Nephron (organoid): ENCODE data around the gene AK1.
A peak's percentile ranks its signal among the peaks of the same experiment; 100 is the strongest.

ENCODE experiments used
- H3K27ac Mint-ChIP-seq, 3 experiments: 2 replicates each; pipeline ENCODE4 v1.8.0; 2020; ENCODE audit warnings: mixed read lengths in 3 of 3, mild to moderate bottlenecking in 2 of 3, moderate library complexity in 1 of 3
- H3K27me3 Mint-ChIP-seq: 2 replicates; pipeline ENCODE4 v1.8.0; 2021; ENCODE audit warnings: low read depth, mild to moderate bottlenecking, moderate library complexity, mixed read lengths
- H3K36me3 Mint-ChIP-seq: 2 replicates; pipeline ENCODE4 v1.8.0; 2020; ENCODE audit warnings: low read depth, mixed read lengths
- H3K4me1 Mint-ChIP-seq: 2 replicates; pipeline ENCODE4 v1.8.0; 2020; ENCODE audit warnings: mixed read lengths
- H3K4me3 Mint-ChIP-seq, 3 experiments: 2 replicates each; pipeline ENCODE4 v1.8.0; 2020; ENCODE audit warnings: mild to moderate bottlenecking in 3 of 3, mixed read lengths in 3 of 3, moderate library complexity in 2 of 3
- H3K9me3 Mint-ChIP-seq: 2 replicates; pipeline ENCODE4 v1.8.0; 2020; ENCODE audit warnings: mixed read lengths
- TF ChIP-seq, protein P1 (sequence below), 3 experiments: fragments of 200-600 bp; sonication (generic); IDR thresholded peaks; one replicate each; pipeline ENCODE4 v1.5.0; 2021; ENCODE audit warnings: antibody characterized with exemption in 3 of 3; ENCODE audit not compliant: unreplicated experiment in 3 of 3

Gene AK1

DNA sequence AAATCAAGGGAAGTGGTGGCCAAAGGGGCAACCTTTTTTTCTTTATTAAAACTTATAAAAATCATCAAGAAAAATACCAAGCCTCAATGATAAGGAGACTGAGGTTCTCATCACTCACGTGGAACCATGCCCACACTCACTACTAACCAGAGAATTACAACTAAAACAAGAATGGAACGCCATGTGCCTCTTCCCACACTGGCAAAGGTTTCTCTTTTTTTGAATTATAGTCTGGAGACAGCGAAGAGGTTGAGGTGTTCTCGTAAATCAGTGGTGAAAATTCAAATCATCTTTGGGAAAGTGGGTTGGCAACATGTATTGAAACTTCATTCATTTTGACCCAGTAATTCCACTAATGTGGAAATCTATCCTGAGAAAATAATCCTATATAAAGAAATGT lies 55.4 kb downstream of the AK1 start:
- TF ChIP-seq, protein P1, sequence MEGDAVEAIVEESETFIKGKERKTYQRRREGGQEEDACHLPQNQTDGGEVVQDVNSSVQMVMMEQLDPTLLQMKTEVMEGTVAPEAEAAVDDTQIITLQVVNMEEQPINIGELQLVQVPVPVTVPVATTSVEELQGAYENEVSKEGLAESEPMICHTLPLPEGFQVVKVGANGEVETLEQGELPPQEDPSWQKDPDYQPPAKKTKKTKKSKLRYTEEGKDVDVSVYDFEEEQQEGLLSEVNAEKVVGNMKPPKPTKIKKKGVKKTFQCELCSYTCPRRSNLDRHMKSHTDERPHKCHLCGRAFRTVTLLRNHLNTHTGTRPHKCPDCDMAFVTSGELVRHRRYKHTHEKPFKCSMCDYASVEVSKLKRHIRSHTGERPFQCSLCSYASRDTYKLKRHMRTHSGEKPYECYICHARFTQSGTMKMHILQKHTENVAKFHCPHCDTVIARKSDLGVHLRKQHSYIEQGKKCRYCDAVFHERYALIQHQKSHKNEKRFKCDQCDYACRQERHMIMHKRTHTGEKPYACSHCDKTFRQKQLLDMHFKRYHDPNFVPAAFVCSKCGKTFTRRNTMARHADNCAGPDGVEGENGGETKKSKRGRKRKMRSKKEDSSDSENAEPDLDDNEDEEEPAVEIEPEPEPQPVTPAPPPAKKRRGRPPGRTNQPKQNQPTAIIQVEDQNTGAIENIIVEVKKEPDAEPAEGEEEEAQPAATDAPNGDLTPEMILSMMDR (IDR thresholded peaks at IDR 0.05; ENCODE audit: unreplicated experiment in 3 of 3): no peak
- Mint-ChIP-seq H3K4me3 (no peak overlapping the region), H3K4me1 (peaks cover 34% of the 10 kb centered on the region), H3K27me3 (peaks cover 3% of the 10 kb centered on the region), H3K27ac (no peak overlapping the region), H3K36me3 (peaks cover 4% of the 10 kb centered on the region), H3K9me3 (no peaks in the 10 kb centered on the region)

DNA sequence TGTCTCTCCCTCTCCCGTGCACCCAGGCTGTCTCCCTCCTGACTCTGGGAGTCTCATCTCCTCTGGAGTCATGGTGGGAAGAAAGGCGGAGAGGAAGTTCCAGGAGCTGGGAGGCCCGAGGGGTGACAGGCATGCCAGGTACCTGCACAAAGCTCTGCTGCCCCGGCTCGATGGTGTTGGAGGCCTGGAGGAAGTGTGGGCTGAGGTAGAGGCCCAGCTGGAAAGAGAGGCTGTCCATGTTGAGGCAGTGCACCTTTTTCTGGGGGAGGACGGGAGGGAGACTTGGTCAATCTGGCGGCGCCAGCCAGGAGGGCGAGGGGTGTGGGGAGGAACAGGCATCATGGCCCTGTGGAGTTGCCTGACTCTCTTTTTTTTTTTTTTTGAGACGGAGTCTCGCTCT lies 58.9 kb downstream of the AK1 start:
- Mint-ChIP-seq H3K36me3 (peaks cover 4% of the 10 kb centered on the region), H3K4me3 (no peak overlapping the region), H3K9me3 (no peaks in the 10 kb centered on the region), H3K27me3 (no peaks in the 10 kb centered on the region), H3K27ac (peak overlapping the region in 1 of 3 experiments; percentile 92), H3K4me1 (peaks cover 23% of the 10 kb centered on the region)
- TF ChIP-seq, protein P1 (IDR thresholded peaks at IDR 0.05; ENCODE audit: unreplicated experiment in 3 of 3): no peak

DNA sequence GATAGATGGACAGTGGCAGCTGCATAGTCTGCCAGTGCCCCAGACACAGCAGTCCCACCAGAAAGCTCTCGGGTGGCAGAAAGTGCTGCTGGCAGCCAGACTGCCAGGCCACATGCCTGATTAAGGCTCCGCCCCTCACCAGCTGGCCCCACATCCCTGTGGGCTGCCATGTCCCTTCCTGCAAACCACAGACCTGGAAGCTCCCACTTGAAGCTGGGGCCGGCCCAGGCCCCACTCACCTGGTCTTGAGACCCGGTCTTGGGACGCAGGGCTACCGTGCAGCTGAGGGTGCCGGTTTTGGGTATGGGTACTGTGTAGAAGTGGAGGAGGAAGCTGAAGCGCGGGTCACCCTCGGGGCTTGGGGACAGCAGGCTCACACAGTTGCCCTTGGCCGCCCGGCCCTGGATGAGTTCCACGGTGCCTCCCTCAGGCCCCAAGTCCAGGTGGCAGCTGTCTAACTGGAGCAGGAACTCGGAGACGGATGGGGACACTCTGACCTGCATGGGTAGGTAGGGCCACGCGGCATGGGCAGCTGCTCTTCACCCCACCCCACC lies 59.5 kb downstream of the AK1 start:
- Mint-ChIP-seq H3K27me3 (no peaks in the 10 kb centered on the region), H3K36me3 (peaks cover 4% of the 10 kb centered on the region), H3K9me3 (no peaks in the 10 kb centered on the region), H3K4me1 (peaks cover 23% of the 10 kb centered on the region), H3K27ac (peak overlapping the region; percentile 76 to 92 (median 79)), H3K4me3 (no peak overlapping the region)
- TF ChIP-seq, protein P1 (IDR thresholded peaks at IDR 0.05; ENCODE audit: unreplicated experiment in 3 of 3): no peak

DNA sequence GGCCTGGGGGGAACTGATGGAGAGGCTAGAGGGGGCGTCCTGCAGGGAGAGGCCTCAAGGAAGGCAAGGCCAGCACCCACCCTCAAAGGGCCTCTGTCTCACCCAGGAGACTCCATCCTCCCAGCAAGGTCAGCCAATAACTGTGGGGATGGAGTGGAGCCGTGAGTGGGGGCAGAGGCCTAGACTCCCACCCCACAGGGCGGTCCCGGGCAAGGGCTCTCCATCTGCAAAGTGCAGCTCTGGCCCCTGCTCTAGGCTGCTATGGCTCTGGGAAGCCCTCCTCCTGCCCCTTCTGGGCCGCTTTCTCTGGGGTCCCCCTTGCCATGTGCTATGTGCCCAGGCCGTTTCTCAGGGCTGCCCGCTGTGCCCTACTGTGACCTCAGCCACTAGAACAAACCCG lies 60.7 kb downstream of the AK1 start:
- peaks cover 8% of the 10 kb centered on the region for H3K36me3 Mint-ChIP-seq
- no peaks in the 10 kb centered on the region for H3K9me3 Mint-ChIP-seq
- TF ChIP-seq, protein P1 (IDR thresholded peaks at IDR 0.05; ENCODE audit: unreplicated experiment in 3 of 3): no peak
- H3K4me1 Mint-ChIP-seq: peaks cover 18% of the 10 kb centered on the region
- H3K27ac Mint-ChIP-seq: peak overlapping the region; percentile 76 to 92 (median 79)
- no peak overlapping the region for H3K4me3 Mint-ChIP-seq
- H3K27me3 Mint-ChIP-seq: no peaks in the 10 kb centered on the region
